Right cardiac atrium (tissue), 5 donors: Measurements from ENCODE around the gene FAM163A. TPM values are rescaled to one million over a fixed set of nuclear protein-coding genes. Genes with fewer than 3 reads are reported as not detected.
"Not testable (repeated sequence)": the region's sequence is repeated elsewhere in the genome, so short reads cannot be mapped to it uniquely, and the experiment has no call there.

Source experiments
- ATAC-seq, 2 donors: fragments of 200-7000 bp; cut with Tn5 transposase; one replicate each; pipeline versions ENCODE4 v1.8.0 to v1.9.1; 2020; ENCODE audit warnings: moderate library complexity in 2 of 2, mild to moderate bottlenecking in 1 of 2
- DNase-seq, 3 donors: peaks; one replicate each; pipeline ENCODE4 v3.0.0-alpha.2; 2020
- H3K27ac ChIP-seq: one replicate; pipeline ENCODE4 v1.5.1; 2013; ENCODE audit warnings: mild to moderate bottlenecking, low read length, control low read depth, moderate library complexity
- H3K27me3 ChIP-seq: one replicate; pipeline ENCODE4 v1.6.1; 2013; ENCODE audit not compliant: control insufficient read depth, insufficient read depth
- H3K4me1 ChIP-seq: one replicate; pipeline ENCODE4 v1.6.1; 2013; ENCODE audit warnings: low read length; ENCODE audit not compliant: control insufficient read depth, insufficient read depth
- H3K4me3 ChIP-seq: one replicate; pipeline ENCODE4 v1.5.1; 2013; ENCODE audit warnings: low read length, control low read depth
- H3K9me3 ChIP-seq: one replicate; pipeline ENCODE4 v1.6.1; 2013; ENCODE audit warnings: low read length; ENCODE audit not compliant: control insufficient read depth
- WGBS: extraction: QIAGEN DNeasy Blood & Tissue Kit; methylation state at CpG from one replicate; pipeline ENCODE4 v1.1.7; 2013; 5-methylcytosine and 5-hydroxymethylcytosine counted together
- intact Hi-C, 4 donors: fragments of 100-400 bp; cut with DNase I; formaldehyde crosslinking; loops; one replicate each; pipeline versions ENCODE4 v1.11.0 to v1.14.0; 2022 to 2023
- polyA plus RNA-seq: library from polyadenylated mRNA; stranded (reverse); fragments of 200-250 nt; gene quantifications from one replicate; pipeline ENCODE4 v1.2.3, GENCODE V29; 2013
- total RNA-seq, 4 donors: library from RNA; stranded (reverse); fragmentation: NEBNext Ultra II Directional; extraction: Animal tissue kit (Norgen Biotek cat#: 25700); gene quantifications; one replicate each; pipeline ENCODE4 v1.2.1, GENCODE V29; 2021
- donor health status: healthy with polysubstance abuse.
- donor health status: DM: no; HTN: yes; CAD: no.
- donor health status: DM: no; HTN: no; CAD: no.
- donor health status: DM: no; HTN: yes; CAD: no; lungs with severe emphysema.
- donor health status: DM: yes; HTN: yes; CAD: no.

Gene FAM163A
- total and polyA plus RNA-seq, 5 donors: 0.09 to 0.19 (median 0.16) TPM; not detected in 2

DNA sequence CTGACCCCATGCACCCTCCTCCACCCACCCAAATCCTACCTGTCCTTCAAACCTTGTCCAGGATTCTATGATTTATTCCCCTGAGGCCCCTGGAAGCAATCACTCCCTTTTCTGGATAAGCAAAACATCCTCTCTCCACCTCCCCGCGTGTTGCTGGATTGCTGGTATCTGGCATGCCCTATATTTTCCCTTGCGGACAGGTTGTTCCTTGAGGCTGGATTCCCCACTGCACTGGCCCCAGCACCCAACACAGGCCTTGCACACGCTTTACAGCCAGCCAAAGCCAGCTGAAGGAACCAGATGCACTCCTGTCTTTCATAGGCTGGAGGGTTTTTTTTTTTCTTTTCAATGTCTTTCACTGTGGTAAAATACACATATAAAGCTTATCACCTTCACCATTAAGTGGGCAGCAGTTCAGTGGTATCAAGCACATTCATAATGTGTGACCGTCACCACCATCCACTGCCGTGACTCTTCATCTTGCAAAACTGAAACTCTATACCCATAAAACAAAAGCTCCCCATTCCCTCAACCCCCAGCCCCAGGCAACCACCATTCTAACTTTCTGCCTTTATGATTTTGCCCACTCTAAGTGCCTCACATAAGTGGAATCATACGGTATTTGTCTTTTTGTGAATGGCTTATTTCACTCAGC, 83.7 kb downstream of the FAM163A start:
- ATAC-seq: no peak
- no peaks in the 10 kb centered on the region for H3K27me3 ChIP-seq
- intact Hi-C loops: no loop called here
- no peaks in the 10 kb centered on the region for H3K9me3 ChIP-seq
- H3K4me3 ChIP-seq: no peak overlapping the region
- no peak for DNase-seq
- H3K4me1 ChIP-seq: no peaks in the 10 kb centered on the region
- no peak overlapping the region for H3K27ac ChIP-seq
- 82% methylated on average over 7 of the region's 7 CpGs for WGBS

DNA sequence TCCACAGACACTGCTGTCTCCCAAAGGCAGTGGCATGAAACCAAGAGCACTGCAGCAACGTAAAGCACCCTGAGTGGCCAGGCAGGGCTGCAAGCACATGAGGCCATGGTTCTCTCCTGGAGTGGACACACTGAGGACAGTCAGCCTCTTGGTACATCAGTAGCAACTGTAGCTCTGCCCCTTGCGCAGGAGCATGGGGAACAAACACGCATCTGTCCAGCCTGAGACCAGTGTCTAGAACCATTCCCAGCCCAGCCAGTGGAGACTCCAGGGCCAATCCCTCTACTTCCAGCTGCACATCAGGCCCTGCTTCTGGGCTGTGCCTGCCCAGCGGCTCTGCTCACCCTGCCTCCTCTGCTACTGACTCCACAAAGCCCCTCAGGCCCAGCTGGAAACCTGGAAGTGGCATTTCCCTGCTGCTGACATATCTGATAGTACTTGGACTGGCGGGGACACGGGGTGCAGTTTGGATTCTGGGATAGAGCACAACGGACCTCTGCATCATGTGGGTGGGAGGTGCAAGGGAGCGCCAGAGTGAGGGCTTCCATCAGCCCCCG, 85.5 kb downstream of the FAM163A start:
- intact Hi-C loops: no loop called here
- DNase-seq (no peak), ATAC-seq (no peak)
- WGBS: 88% methylated on average over 9 of the region's 9 CpGs
- Histone ChIP-seq H3K9me3 (no peaks in the 10 kb centered on the region), H3K4me3 (no peak overlapping the region), H3K27me3 (no peaks in the 10 kb centered on the region), H3K27ac (no peak overlapping the region), H3K4me1 (no peaks in the 10 kb centered on the region)

DNA sequence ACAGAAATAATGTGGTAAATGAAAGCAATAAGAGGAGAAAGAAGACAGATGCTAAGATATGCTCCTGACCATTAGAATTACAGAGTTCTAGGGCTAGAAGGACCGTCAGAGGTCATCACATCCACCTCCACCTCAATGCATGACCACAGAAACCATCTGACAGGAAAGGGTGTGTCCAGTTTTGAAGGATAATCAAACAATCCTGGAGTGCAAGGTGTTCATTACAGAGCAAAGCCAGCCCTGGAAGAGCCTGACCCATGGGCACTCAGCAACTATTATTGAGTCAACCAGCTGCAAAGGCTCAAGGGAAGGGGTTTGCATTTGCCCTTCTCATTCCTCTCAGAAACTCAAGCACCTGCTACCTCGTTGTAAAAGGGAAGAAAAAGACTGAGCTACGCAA, 88.1 kb downstream of the FAM163A start:
- Histone ChIP-seq H3K27ac (no peak overlapping the region), H3K9me3 (no peaks in the 10 kb centered on the region), H3K4me3 (no peak overlapping the region), H3K27me3 (no peaks in the 10 kb centered on the region), H3K4me1 (no peaks in the 10 kb centered on the region)
- ATAC-seq (no peak), DNase-seq (no peak)
- 75% methylated on average over 3 of the region's 3 CpGs for WGBS
- intact Hi-C loops: no loop called here

DNA sequence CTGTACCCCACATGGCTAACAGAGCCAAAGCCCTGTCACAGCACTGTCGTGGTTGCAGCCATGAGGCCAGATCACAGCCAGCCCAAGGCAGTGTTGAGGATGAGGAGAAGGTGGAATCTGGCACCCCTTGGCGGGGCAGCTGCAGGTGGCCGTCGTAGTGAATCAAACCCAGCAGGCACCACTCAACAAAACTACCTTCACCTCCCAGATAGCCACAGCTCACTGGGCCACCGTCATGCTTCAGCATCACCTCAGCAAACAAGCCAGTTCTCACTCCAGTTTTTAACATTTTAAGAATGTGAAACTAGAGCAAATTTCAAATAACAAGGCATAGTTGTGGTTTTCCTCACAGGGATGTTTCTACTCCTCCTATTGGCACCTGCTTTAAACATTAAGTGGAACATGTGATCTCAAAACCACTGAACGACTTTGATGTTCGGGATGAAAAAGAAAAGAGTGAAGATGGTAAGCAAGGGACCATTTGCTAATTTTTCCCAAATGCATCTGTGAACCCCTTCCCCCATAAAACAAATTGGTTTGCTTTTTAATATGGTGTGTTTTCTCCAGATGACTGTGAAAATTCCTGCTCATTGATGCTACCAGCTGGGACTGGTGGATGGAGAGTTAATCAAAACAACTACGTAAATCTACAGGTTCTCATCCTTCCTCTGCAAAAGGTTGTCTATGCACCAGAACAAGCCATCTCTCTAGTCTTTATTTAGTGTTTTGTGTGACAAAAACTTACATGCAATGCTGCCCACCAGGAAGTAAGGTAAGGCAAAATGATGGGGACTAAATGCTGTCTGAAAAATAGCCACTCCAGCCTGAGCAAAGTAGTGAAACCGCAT, 89.0 kb downstream of the FAM163A start:
- intact Hi-C loops: no loop called here
- ATAC-seq: no peak
- 78% methylated on average over 9 of the region's 9 CpGs for WGBS

DNA sequence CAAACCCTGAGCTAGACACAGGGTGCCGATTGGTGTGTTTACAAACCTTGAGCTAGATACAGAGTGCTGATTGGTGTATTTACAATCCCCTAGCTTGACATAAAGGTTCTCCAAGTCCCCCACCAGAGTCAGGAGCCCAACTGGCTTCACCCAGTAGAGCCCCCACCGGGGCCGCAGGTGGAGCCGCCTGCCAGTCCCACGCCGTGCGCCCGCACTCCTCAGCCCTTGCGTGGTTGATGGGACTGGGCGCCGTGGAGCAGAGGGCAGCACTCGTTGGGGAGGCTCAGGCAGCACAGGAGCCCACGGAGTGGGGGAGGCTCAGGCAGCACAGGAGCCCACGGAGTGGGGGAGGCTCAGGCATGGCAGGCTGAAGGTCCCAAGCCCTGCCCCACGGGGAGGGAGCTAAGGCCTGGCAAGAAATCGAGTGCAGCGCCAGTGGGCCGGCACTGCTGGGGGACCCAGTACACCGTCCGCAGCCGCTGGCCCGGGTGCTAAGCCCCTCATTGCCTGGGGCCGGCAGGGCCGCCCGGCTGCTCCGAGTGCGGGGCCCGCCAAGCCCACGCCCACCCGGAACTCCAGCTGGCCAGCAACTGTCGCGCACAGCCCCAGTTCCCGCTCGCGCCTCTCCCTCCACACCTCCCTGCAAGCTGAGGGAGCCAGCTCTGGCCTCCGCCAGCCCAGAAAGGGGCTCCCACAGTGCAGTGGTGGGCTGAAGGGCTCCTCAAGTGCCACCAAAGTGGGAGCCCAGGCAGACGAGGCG, 93.8 kb downstream of the FAM163A start:
- H3K27me3 ChIP-seq, DNase-seq, H3K9me3 ChIP-seq, H3K4me1 ChIP-seq, H3K4me3 ChIP-seq, intact Hi-C loops, H3K27ac ChIP-seq, ATAC-seq: not testable (repeated sequence)
- WGBS: 96% methylated on average over 38 of the region's 38 CpGs

More for the DNA sequence above, 89.0 kb downstream of the FAM163A start:
- no peak for DNase-seq
- H3K4me3 ChIP-seq: no peak overlapping the region
- no peaks in the 10 kb centered on the region for H3K27me3 ChIP-seq
- H3K9me3 ChIP-seq: no peaks in the 10 kb centered on the region
- H3K27ac ChIP-seq: no peak overlapping the region
- no peaks in the 10 kb centered on the region for H3K4me1 ChIP-seq

DNA sequence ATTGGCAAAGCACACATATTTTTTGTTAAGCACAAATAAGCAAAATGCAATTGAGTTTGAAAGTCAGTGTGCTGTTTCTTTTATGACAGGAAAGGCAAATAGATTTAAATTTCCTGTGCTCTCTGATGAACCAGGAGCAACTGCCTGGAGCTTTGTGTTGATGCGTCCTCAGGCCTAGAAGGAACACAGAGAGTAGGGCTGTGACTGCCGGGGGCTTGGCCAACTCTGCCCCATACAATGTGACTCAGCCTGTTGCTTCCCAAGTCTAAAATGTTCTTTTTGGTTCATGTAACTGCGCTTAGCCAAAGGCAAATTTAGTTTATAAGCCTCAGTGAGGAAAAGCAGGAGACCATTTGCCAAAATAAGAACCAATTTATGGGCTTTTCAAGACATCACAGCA, 97.0 kb downstream of the FAM163A start:
- Histone ChIP-seq H3K4me3 (no peak overlapping the region), H3K9me3 (no peaks in the 10 kb centered on the region), H3K27ac (no peak overlapping the region), H3K4me1 (no peaks in the 10 kb centered on the region), H3K27me3 (no peaks in the 10 kb centered on the region)
- 84% methylated on average over 3 of the region's 3 CpGs for WGBS
- intact Hi-C loops: no loop called here
- no peak for ATAC-seq
- DNase-seq: no peak

DNA sequence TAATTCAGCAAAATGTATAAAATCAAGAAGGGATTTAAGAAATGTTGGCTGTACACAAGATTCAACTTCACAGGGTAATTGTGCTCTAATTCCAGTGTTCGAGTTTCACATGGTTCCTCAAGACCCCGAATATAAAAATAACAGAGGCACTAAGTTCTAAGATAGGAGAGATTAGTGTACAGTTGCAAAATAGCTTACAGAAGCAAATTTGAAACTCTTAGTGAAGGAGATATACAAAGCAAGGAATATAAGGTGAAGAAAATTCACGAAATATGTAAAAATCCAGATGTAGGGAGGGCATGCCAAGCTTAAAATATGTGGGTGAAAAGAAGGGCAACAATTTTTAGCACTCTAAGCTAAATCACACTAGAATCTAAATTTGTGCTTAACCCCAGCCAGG, 105.1 kb downstream of the FAM163A start:
- Histone ChIP-seq H3K4me3 (no peak overlapping the region), H3K27ac (no peak overlapping the region), H3K27me3 (no peaks in the 10 kb centered on the region), H3K4me1 (peaks cover 2% of the 10 kb centered on the region), H3K9me3 (no peaks in the 10 kb centered on the region)
- no peak for ATAC-seq
- 92% methylated on average over 3 of the region's 3 CpGs for WGBS
- intact Hi-C loops: no loop called here
- no peak for DNase-seq

DNA sequence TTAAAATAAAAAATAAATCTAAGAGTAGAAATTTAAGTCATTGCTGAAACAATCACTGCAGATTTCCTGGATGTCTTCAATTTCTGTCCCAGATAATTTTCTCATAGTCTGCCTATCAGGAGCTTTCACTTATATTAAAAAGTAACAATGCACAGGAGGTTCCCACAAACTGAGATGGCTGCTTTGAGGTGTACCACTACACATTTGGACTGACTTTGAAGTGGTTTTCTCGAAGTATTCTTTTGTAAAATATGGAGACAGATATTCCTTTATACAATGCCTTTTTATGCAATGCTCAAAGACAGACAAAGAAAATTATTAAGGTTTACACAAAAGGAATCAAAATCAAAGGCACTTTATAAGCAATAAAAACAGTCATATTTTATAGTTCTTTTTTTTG, 110.0 kb downstream of the FAM163A start:
- H3K4me1 ChIP-seq: peaks cover 2% of the 10 kb centered on the region
- ATAC-seq: no peak
- H3K27ac ChIP-seq: no peak overlapping the region
- 88% methylated on average over 1 of the region's 1 CpG for WGBS
- intact Hi-C loops: no loop called here
- DNase-seq: no peak
- H3K9me3 ChIP-seq: no peaks in the 10 kb centered on the region
- no peaks in the 10 kb centered on the region for H3K27me3 ChIP-seq
- no peak overlapping the region for H3K4me3 ChIP-seq

DNA sequence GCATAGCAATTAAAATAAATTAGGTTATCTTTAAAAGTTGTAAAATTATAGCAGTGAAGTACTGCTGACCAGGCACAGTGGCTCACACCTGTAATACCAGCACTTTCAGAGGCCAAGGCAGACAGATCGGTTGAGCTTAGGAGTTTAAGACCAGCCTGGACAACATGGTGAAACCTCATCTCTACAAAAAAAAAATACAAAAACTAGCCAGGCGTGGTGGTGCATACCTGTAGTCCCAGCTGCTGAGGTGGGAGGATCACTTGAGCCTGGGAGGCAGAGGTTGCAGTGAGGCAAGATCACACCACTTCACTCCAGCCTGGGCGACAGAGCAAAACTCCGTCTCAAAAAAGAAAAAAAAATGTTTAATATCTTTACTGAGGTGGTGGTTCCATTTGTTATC, 112.7 kb downstream of the FAM163A start:
- DNase-seq, H3K27ac ChIP-seq, H3K27me3 ChIP-seq, H3K4me1 ChIP-seq, H3K9me3 ChIP-seq, ATAC-seq, intact Hi-C loops, H3K4me3 ChIP-seq: not testable (repeated sequence)
- 95% methylated on average over 4 of the region's 4 CpGs for WGBS

DNA sequence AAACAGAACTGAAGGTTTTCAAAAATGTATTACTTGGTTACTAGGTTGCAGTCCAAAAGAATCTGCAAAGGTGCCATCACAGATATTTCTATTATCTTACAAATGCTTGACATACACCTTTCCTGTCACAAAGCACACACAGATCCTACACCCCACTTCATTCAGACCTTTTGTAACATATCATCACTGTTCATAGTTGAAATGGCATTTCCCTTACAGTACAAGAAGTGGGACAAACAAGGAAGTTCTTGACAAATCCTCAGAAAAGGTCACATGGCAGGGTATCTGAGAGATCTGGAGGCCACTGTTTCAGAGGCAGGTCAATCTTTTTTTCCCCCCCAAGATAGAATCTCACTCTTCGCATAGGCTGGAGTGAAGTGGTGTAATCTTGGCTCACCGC, 113.2 kb downstream of the FAM163A start:
- no peak for ATAC-seq

DNA sequence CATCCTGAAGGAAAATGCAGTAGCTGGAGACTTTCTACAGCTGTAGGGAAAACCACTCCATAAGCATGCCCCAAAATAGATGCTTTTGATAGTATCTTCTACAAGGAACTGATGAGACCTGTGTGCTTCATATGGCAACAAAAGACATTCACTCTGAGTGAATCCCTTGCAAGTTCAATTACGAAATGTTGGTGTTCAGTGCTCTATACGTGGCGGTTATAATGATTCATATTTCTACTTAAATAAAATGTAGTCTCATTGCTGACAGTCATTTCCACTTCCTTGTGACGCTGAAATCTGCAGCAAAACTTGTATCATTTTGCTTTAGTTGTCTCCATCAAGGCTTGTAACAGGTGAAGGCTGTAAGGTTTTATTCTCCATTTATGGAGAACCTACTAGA, 113.9 kb downstream of the FAM163A start:
- no peak for DNase-seq
- H3K27me3 ChIP-seq: no peaks in the 10 kb centered on the region
- H3K9me3 ChIP-seq: no peaks in the 10 kb centered on the region
- intact Hi-C loops: no loop called here
- H3K27ac ChIP-seq: no peak overlapping the region
- no peak overlapping the region for H3K4me3 ChIP-seq
- no peak for ATAC-seq
- H3K4me1 ChIP-seq: no peaks in the 10 kb centered on the region
- 91% methylated on average over 4 of the region's 4 CpGs for WGBS

More for the DNA sequence above, 113.2 kb downstream of the FAM163A start:
- 95% methylated on average over 2 of the region's 2 CpGs for WGBS
- Histone ChIP-seq H3K27me3 (no peaks in the 10 kb centered on the region), H3K4me3 (no peak overlapping the region), H3K4me1 (no peaks in the 10 kb centered on the region), H3K27ac (no peak overlapping the region), H3K9me3 (no peaks in the 10 kb centered on the region)
- intact Hi-C loops: no loop called here
- no peak for DNase-seq
